K562 (cell line): ENCODE results near the gene GNPTAB. TPM values are rescaled to one million over a fixed set of nuclear protein-coding genes. Genes with fewer than 3 reads are reported as not detected.

Source experiments
- FOXK2 ChIP-seq, 2 experiments: fragments of 450-650 bp; IDR thresholded peaks in 1 of 2; conservative IDR thresholded peaks in 1 of 2; 2 replicates each; pipeline ENCODE4 v1.6.1; 2016; ENCODE audit warnings: low read depth in 2 of 2, mild to moderate bottlenecking in 1 of 2
- HMG20A ChIP-seq: fragments of 450-650 bp; formaldehyde crosslinking; conservative IDR thresholded peaks from 2 replicates; pipeline ENCODE4 v1.4.0; 2020; ENCODE audit warnings: mild to moderate bottlenecking, mixed read lengths
- L3MBTL2 ChIP-seq: fragments of 450-650 bp; IDR thresholded peaks from 2 replicates; pipeline ENCODE4 v1.6.1; 2016; ENCODE audit warnings: mild to moderate bottlenecking, moderate library complexity
- MTF1 ChIP-seq: fragments of 250-450 bp; sonication (Bioruptor Pico); IDR thresholded peaks from 2 replicates; pipeline ENCODE4 v1.9.0; 2021; ENCODE audit warnings: moderate library complexity, mild to moderate bottlenecking, inconsistent platforms, borderline replicate concordance
- NBN ChIP-seq: fragments of 450-650 bp; IDR thresholded peaks from 2 replicates; pipeline ENCODE4 v1.6.1; 2016; ENCODE audit warnings: low read depth, mild to moderate bottlenecking
- SIN3A ChIP-seq, 2 experiments: fragments of 150-350 bp in 1 of 2; IDR thresholded peaks; 2 replicates each; pipeline ENCODE4 v1.6.1; 2011 to 2016; ENCODE audit warnings: borderline replicate concordance in 2 of 2, low read depth in 2 of 2, low read length in 2 of 2, mild to moderate bottlenecking in 2 of 2, moderate library complexity in 2 of 2; ENCODE audit not compliant: control insufficient read depth in 1 of 2
- SMARCE1 ChIP-seq: fragments of 450-650 bp; IDR thresholded peaks from 2 replicates; pipeline ENCODE4 v1.7.1; 2016; ENCODE audit warnings: mild to moderate bottlenecking
- SNRNP70 ChIP-seq: fragments of 200-400 bp; formaldehyde crosslinking; optimal IDR thresholded peaks from 2 replicates; pipeline ENCODE3; 2017; ENCODE audit warnings: low read depth, low read length
- TBL1XR1 ChIP-seq, 2 experiments: IDR thresholded peaks; 2 replicates each; pipeline ENCODE4 v1.6.1; 2012; ENCODE audit warnings: improper control_type of control experiment in 2 of 2, low read length in 2 of 2, mild to moderate bottlenecking in 1 of 2
- TRIM24 ChIP-seq, 2 experiments: fragments of 450-650 bp; IDR thresholded peaks; 2 replicates each; pipeline ENCODE4 v1.6.1; 2016
- ZNF282 ChIP-seq: sonication (generic); formaldehyde crosslinking; IDR thresholded peaks from 2 replicates; pipeline ENCODE4 v1.8.1; 2023; ENCODE audit warnings: missing genetic modification reagents
- ZNF655 ChIP-seq: fragments of 250-450 bp; sonication (Bioruptor Pico); IDR thresholded peaks from 2 replicates; pipeline ENCODE4 v1.5.0; 2021
- polyA plus RNA-seq, 8 experiments: library from polyadenylated mRNA; depleted of rRNA in 4 of 8; stranded (reverse) in 5 of 8; unstranded in 3 of 8; fragments of >200 nt; fragmentation: Nextera tagmentation in 2 of 8; fragmentation: Illumina TruSeq in 1 of 8; extraction: Ambion mirVana in 2 of 8; extraction: Trizol in 1 of 8; gene quantifications; 2 replicates each; pipeline versions ENCODE4 v1.2.1 to v1.2.3, GENCODE V29; 2011 to 2014; ENCODE audit warnings: inconsistent platforms in 1 of 8, missing spikeins in 1 of 8
- total RNA-seq, 7 experiments: library from RNA; depleted of rRNA in 6 of 7; stranded (reverse); fragments of >200 nt in 6 of 7; fragmentation: Illumina TruSeq in 2 of 7; extraction: Trizol in 2 of 7; gene quantifications; 2 replicates each; pipeline versions ENCODE4 v1.2.1 to v1.2.3, GENCODE V29; 2011 to 2021; ENCODE audit warnings: low replicate concordance in 1 of 7
- TF ChIP-seq, protein P1 (sequence below): sonication (generic); formaldehyde crosslinking; IDR thresholded peaks from 2 replicates; pipeline ENCODE4 v1.8.1; 2023; ENCODE audit warnings: missing genetic modification reagents, mild to moderate bottlenecking, borderline replicate concordance
- TF ChIP-seq, protein P2 (sequence below): sonication (generic); formaldehyde crosslinking; IDR thresholded peaks from 2 replicates; pipeline ENCODE4 v1.8.0; 2022; ENCODE audit warnings: missing genetic modification reagents, mild to moderate bottlenecking, borderline replicate concordance
- TF ChIP-seq, protein P3 (sequence below), 2 experiments: fragments of 200-800 bp in 1 of 2; sonication (Bioruptor generic) in 1 of 2; sonication (generic) in 1 of 2; formaldehyde crosslinking in 1 of 2; IDR thresholded peaks in 1 of 2; conservative IDR thresholded peaks in 1 of 2; 2 replicates each; pipeline versions ENCODE4 v1.5.0 to v1.6.1; 2016 to 2020; ENCODE audit warnings: missing compliant biosample characterization in 1 of 2, missing genetic modification characterization in 1 of 2, missing genetic modification reagents in 1 of 2

Gene GNPTAB
- total and polyA plus RNA-seq, 9 of the 15 experiments (the other 6 are each of a cell fraction or from before 2014, with no cell fraction given): 5.9 to 23.2 (median 19.3) TPM

DNA sequence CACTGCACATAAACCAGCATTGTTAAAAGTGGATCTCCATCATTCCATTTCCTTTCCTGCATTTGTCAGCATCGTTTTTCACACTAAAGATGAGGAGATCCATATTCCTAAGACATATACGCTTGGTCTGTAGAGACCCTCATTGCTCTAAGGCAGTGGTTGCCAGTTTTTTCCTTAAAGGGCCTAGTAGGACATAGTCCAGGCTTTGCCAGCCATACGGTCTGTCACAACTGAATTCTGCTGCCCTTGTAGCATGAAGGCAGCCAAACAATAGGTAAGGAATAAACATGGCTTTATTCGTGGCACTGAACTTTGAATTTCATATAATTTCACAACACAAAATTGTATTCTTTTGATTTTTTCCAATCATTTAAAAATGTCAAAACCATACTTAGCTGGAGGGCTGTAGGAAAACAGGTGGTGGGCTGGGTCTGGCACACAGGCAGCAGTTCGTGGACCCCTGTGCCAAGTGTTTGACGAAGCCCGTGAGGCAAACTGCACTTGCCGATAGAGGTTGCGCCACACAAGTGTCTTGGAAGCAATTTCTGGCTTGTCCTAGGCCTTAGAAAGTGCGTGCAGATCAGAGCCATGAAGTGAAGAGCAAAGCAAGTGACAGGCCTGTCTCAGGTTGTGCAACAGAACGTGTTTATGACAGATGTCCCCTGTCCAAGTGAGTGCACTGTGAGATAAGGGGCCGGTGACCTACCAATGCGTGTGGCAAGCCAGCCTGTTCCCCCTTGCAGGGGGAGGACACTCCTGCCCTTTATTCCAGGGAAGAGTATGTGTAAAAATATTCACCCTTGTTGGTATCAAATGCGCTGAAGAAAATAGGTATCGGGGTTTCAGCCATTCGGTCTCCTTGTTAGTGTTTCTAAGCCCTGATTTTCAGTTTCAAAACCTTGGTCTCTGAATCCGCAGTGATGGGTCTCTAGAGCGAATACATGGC lies 134.2 kb downstream of the GNPTAB start (continued):
- TF ChIP-seq, protein P1, sequence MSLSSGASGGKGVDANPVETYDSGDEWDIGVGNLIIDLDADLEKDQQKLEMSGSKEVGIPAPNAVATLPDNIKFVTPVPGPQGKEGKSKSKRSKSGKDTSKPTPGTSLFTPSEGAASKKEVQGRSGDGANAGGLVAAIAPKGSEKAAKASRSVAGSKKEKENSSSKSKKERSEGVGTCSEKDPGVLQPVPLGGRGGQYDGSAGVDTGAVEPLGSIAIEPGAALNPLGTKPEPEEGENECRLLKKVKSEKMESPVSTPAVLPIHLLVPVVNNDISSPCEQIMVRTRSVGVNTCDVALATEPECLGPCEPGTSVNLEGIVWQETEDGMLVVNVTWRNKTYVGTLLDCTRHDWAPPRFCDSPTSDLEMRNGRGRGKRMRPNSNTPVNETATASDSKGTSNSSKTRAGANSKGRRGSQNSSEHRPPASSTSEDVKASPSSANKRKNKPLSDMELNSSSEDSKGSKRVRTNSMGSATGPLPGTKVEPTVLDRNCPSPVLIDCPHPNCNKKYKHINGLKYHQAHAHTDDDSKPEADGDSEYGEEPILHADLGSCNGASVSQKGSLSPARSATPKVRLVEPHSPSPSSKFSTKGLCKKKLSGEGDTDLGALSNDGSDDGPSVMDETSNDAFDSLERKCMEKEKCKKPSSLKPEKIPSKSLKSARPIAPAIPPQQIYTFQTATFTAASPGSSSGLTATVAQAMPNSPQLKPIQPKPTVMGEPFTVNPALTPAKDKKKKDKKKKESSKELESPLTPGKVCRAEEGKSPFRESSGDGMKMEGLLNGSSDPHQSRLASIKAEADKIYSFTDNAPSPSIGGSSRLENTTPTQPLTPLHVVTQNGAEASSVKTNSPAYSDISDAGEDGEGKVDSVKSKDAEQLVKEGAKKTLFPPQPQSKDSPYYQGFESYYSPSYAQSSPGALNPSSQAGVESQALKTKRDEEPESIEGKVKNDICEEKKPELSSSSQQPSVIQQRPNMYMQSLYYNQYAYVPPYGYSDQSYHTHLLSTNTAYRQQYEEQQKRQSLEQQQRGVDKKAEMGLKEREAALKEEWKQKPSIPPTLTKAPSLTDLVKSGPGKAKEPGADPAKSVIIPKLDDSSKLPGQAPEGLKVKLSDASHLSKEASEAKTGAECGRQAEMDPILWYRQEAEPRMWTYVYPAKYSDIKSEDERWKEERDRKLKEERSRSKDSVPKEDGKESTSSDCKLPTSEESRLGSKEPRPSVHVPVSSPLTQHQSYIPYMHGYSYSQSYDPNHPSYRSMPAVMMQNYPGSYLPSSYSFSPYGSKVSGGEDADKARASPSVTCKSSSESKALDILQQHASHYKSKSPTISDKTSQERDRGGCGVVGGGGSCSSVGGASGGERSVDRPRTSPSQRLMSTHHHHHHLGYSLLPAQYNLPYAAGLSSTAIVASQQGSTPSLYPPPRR (CRISPR knock-in tag): no peak
- no peak; the same call in 1 of the 2 replicates for TF ChIP-seq NBN
- peak; percentile 62 for TF ChIP-seq L3MBTL2
- TF ChIP-seq, protein P2, sequence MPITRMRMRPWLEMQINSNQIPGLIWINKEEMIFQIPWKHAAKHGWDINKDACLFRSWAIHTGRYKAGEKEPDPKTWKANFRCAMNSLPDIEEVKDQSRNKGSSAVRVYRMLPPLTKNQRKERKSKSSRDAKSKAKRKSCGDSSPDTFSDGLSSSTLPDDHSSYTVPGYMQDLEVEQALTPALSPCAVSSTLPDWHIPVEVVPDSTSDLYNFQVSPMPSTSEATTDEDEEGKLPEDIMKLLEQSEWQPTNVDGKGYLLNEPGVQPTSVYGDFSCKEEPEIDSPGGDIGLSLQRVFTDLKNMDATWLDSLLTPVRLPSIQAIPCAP (CRISPR knock-in tag): no peak
- peak; percentile 89 to 91 for TF ChIP-seq TRIM24 (IDR thresholded peaks at IDR 0.05)
- peak; percentile 56; the same call in 1 of the 2 replicates for TF ChIP-seq MTF1
- no peak for TF ChIP-seq HMG20A (CRISPR knock-in tag)
- no peak for TF ChIP-seq ZNF282 (CRISPR knock-in tag)
- no peak for TF ChIP-seq SNRNP70
- peak in 1 of 2 experiments; percentile 86; a peak in 2 of 4 replicates for TF ChIP-seq TBL1XR1 (IDR thresholded peaks at IDR 0.05; ENCODE audit: low read length in 2 of 2)
- peak; percentile 86 for TF ChIP-seq SMARCE1
- TF ChIP-seq, protein P3, sequence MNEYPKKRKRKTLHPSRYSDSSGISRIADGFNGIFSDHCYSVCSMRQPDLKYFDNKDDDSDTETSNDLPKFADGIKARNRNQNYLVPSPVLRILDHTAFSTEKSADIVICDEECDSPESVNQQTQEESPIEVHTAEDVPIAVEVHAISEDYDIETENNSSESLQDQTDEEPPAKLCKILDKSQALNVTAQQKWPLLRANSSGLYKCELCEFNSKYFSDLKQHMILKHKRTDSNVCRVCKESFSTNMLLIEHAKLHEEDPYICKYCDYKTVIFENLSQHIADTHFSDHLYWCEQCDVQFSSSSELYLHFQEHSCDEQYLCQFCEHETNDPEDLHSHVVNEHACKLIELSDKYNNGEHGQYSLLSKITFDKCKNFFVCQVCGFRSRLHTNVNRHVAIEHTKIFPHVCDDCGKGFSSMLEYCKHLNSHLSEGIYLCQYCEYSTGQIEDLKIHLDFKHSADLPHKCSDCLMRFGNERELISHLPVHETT (CRISPR knock-in tag; conservative IDR thresholded peaks at IDR 0.05 in 1 of 2, IDR thresholded peaks at IDR 0.05 in 1 of 2): 0 out of 4 replicates have a peak, but pooled peaks of 1 of the 2 experiments have one; percentile 19
- TF ChIP-seq FOXK2 (conservative IDR thresholded peaks at IDR 0.05 in 1 of 2, IDR thresholded peaks at IDR 0.05 in 1 of 2; ENCODE audit: low read depth in 2 of 2): peak; percentile 81 to 82
- TF ChIP-seq SIN3A (IDR thresholded peaks at IDR 0.05; ENCODE audit: borderline replicate concordance in 2 of 2, control insufficient read depth in 1 of 2, low read depth in 2 of 2, low read length in 2 of 2): peak; percentile 39 to 64; a peak in 1 of 4 replicates
- no peak for TF ChIP-seq ZNF655 (CRISPR knock-in tag)
